ENCODE data around the gene HECTD2.
A peak's percentile ranks its signal among the peaks of the same experiment; 100 is the strongest.
"Not testable (repeated sequence)": the region's sequence is repeated elsewhere in the genome, so short reads cannot be mapped to it uniquely, and the experiment has no call there.

The HECTD2 gene

GRCh38 chr10:91409869-91410637 lies at the start of gene HECTD2:
Gene HECTD2, plus strand, starts transcription at chr10:91410344. Its CDS starts 95 bp downstream, at chr10:91410439.
- DNase-seq (ENCODE audit: low read depth in 2 of 2) = peak; percentile 69 to 79

- DNase-seq (ENCODE audit: low read depth in 2 of 2) = no peak
Measured at GRCh38 chr10:91360461-91360860, 49.7 kb upstream of the HECTD2 start.

GRCh38 chr10:91365519-91365918 lies 44.6 kb upstream of the HECTD2 start:
- DNase-seq (ENCODE audit: low read depth in 2 of 2) = not testable (repeated sequence)

GRCh38 chr10:91366704-91367103 lies 43.4 kb upstream of the HECTD2 start:
- no peak for DNase-seq (ENCODE audit: low read depth in 2 of 2)

GRCh38 chr10:91367127-91367531 lies 43.0 kb upstream of the HECTD2 start:
- DNase-seq (ENCODE audit: low read depth in 2 of 2) = no peak

- DNase-seq (ENCODE audit: low read depth in 2 of 2) = no peak
Measured at GRCh38 chr10:91367558-91367957, 42.6 kb upstream of the HECTD2 start.

- DNase-seq (ENCODE audit: low read depth in 2 of 2) = not testable (repeated sequence)
Measured at GRCh38 chr10:91369978-91370589, 40.1 kb upstream of the HECTD2 start.

- DNase-seq (ENCODE audit: low read depth in 2 of 2) = no peak
Measured at GRCh38 chr10:91374052-91374451, 36.1 kb upstream of the HECTD2 start.

GRCh38 chr10:91378061-91378460 lies 32.1 kb upstream of the HECTD2 start:
- DNase-seq (ENCODE audit: low read depth in 2 of 2) = peak in 1 of 2 donors; percentile 13

- DNase-seq (ENCODE audit: low read depth in 2 of 2) = no peak
Measured at GRCh38 chr10:91380873-91381256, 29.3 kb upstream of the HECTD2 start.

- no peak for DNase-seq (ENCODE audit: low read depth in 2 of 2)
Measured at GRCh38 chr10:91381257-91381891, 28.8 kb upstream of the HECTD2 start.

- DNase-seq (ENCODE audit: low read depth in 2 of 2) = no peak
Measured at GRCh38 chr10:91385306-91386085, 24.6 kb upstream of the HECTD2 start.

- DNase-seq (ENCODE audit: low read depth in 2 of 2) = no peak
Measured at GRCh38 chr10:91389636-91390512, 20.3 kb upstream of the HECTD2 start.

- not testable (repeated sequence) for DNase-seq (ENCODE audit: low read depth in 2 of 2)
Measured at GRCh38 chr10:91390513-91390825, 19.7 kb upstream of the HECTD2 start.

GRCh38 chr10:91391920-91392319 lies 18.2 kb upstream of the HECTD2 start:
- DNase-seq (ENCODE audit: low read depth in 2 of 2) = no peak

GRCh38 chr10:91406322-91406721 lies 3.8 kb upstream of the HECTD2 start:
- DNase-seq (ENCODE audit: low read depth in 2 of 2) = no peak

GRCh38 chr10:91409069-91409868 lies 875 bp upstream of the HECTD2 start:
- peak; percentile 10 to 11 for DNase-seq (ENCODE audit: low read depth in 2 of 2)

GRCh38 chr10:91410638-91411371 lies 661 bp downstream of the HECTD2 start:
- no peak for DNase-seq (ENCODE audit: low read depth in 2 of 2)

GRCh38 chr10:91411621-91412020 lies 1.5 kb downstream of the HECTD2 start:
- no peak for DNase-seq (ENCODE audit: low read depth in 2 of 2)

Measured in stimulated activated CD8-positive, alpha-beta memory T cell treated with anti-CD3 and anti-CD28 coated beads, Interleukin-15, amount 100 ng/mL, for 48 hours (primary cell).